Uterus (tissue), 2 donors: ENCODE data around the gene MDK.

Experiments used
- POLR2A ChIP-seq, 2 donors: fragments of 450-650 bp; IDR thresholded peaks; one replicate each; pipeline ENCODE4 v1.6.1; 2016; ENCODE audit warnings: antibody characterized with exemption in 2 of 2, mild to moderate bottlenecking in 1 of 2, moderate library complexity in 1 of 2
- TF ChIP-seq, protein P1 (sequence below), 4 experiments: fragments of 200-600 bp in 2 of 4; fragments of 450-650 bp in 2 of 4; sonication (generic) in 2 of 4; IDR thresholded peaks; one replicate each; pipeline ENCODE4 v1.5.1; 2016 to 2019; ENCODE audit warnings: antibody characterized with exemption in 4 of 4, mild to moderate bottlenecking in 2 of 4, moderate library complexity in 1 of 4

DNA sequence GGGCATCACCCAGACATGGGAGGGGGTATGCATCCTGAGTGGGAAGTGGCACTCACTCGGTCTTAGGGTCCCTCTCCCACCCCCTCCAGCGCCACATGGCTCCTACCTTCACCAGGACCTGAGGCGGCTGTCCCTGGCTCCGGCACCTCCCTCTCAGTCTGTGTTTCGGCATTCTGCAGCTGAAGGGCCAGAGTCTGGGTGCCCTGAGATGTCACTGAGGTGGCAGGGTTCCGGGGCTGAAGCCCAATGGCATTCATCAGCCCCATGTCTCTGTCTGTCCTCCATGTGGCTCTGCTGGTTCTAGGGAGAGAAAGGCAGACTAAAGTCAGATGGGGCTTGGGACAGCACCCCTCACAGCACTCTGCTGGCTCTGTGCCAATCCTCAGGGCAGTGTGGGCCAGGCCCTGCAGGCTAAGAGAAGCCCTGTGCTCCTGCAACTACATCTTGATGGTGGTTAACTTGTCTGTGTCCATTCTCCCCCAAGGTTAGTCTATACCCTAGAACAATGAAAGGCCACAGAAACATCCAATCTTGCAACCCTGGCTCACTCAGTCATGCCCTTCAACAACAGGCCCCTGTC is 27.0 kb downstream of the MDK start:
- TF ChIP-seq, protein P1, sequence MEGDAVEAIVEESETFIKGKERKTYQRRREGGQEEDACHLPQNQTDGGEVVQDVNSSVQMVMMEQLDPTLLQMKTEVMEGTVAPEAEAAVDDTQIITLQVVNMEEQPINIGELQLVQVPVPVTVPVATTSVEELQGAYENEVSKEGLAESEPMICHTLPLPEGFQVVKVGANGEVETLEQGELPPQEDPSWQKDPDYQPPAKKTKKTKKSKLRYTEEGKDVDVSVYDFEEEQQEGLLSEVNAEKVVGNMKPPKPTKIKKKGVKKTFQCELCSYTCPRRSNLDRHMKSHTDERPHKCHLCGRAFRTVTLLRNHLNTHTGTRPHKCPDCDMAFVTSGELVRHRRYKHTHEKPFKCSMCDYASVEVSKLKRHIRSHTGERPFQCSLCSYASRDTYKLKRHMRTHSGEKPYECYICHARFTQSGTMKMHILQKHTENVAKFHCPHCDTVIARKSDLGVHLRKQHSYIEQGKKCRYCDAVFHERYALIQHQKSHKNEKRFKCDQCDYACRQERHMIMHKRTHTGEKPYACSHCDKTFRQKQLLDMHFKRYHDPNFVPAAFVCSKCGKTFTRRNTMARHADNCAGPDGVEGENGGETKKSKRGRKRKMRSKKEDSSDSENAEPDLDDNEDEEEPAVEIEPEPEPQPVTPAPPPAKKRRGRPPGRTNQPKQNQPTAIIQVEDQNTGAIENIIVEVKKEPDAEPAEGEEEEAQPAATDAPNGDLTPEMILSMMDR (IDR thresholded peaks at IDR 0.05), result no peak
- no peak for TF ChIP-seq POLR2A (IDR thresholded peaks at IDR 0.05)
